Mesodermal cell (in vitro differentiated cells): ENCODE measurements around the gene GTF3A.

ENCODE experiments used
- H3K27ac ChIP-seq: 2 replicates; pipeline ENCODE4 v1.7.0; 2013; ENCODE audit warnings: mild to moderate bottlenecking, low read depth, low read length, moderate library complexity; ENCODE audit not compliant: severe bottlenecking
- H3K36me3 ChIP-seq: 2 replicates; pipeline ENCODE4 v1.7.1; 2013; ENCODE audit warnings: mild to moderate bottlenecking, low read length, moderate library complexity; ENCODE audit not compliant: control insufficient read depth, insufficient read depth
- H3K4me1 ChIP-seq: one replicate; pipeline ENCODE4 v1.7.1; 2013; ENCODE audit warnings: mild to moderate bottlenecking, low read length; ENCODE audit not compliant: insufficient read depth, control insufficient read depth, poor library complexity, severe bottlenecking
- H3K4me3 ChIP-seq: 2 replicates; pipeline ENCODE4 v1.7.0; 2013; ENCODE audit warnings: low read length, control low read depth, mild to moderate bottlenecking; ENCODE audit not compliant: insufficient read depth, poor library complexity, severe bottlenecking; ENCODE audit errors: extremely low read depth
- H3K9me3 ChIP-seq: 2 replicates; pipeline ENCODE4 v1.7.1; 2013; ENCODE audit warnings: mild to moderate bottlenecking, low read length, moderate library complexity; ENCODE audit not compliant: control insufficient read depth
- WGBS, 2 experiments: methylation state at CpG; one replicate each; pipeline ENCODE4 v1.1.5; 2013; ENCODE audit warnings: missing lambda C conversion rate in 2 of 2; ENCODE audit not compliant: insufficient coverage in 2 of 2; 5-methylcytosine and 5-hydroxymethylcytosine counted together

The GTF3A gene

DNA sequence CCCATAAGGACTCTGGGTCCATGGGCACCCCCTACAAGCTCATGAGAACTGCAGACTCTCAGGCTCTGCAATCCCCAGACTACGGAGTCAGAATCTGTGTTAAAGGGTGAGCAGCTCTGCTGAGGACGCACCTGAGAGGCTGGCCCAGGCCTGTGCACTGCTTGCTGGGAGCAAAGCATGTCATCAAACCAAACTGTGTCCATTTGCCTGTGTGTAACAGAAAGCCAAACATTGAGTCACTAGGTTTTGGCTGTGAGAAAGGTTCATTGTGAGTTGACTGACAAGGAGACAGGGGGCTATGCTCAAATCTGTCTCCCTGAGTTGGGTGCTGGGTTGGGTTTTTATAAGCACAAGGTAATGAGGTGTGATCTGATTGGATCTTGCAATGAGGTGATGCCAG, 48.0 kb downstream of the GTF3A start:
- no peaks in the 10 kb centered on the region for H3K4me1 ChIP-seq
- no peaks in the 10 kb centered on the region for H3K36me3 ChIP-seq
- no peak overlapping the region for H3K4me3 ChIP-seq
- H3K9me3 ChIP-seq = no peaks in the 10 kb centered on the region
- no peak overlapping the region for H3K27ac ChIP-seq
- 88% methylated on average over 2 of the region's 2 CpGs; no CpG with 5 or more reads in 1 of the 2 experiments for WGBS, 2 experiments

DNA sequence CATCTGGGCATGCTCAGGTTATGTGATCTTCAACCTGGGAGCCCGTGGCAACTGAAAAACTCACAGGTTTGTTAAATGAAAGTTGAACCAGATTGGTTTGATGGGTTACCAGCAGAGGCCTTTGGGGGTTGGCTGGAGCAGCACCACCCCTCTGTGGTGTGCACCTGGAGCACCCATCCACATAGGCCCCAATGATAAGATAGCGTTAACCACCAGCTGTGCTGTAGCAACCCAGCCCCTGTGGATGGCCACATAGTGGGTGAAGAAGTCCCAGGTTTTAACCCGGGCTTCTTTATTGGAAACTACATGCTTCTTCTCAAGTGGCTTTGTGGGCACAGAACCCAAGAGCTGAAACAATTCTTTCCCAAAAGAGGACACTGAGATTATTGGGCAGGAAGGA, 48.5 kb downstream of the GTF3A start:
- Histone ChIP-seq H3K4me1 (no peaks in the 10 kb centered on the region), H3K9me3 (no peaks in the 10 kb centered on the region), H3K27ac (no peak overlapping the region), H3K4me3 (no peak overlapping the region), H3K36me3 (no peaks in the 10 kb centered on the region)
- 100% methylated on average over 2 of the region's 3 CpGs; no CpG with 5 or more reads in 1 of the 2 experiments for WGBS, 2 experiments

DNA sequence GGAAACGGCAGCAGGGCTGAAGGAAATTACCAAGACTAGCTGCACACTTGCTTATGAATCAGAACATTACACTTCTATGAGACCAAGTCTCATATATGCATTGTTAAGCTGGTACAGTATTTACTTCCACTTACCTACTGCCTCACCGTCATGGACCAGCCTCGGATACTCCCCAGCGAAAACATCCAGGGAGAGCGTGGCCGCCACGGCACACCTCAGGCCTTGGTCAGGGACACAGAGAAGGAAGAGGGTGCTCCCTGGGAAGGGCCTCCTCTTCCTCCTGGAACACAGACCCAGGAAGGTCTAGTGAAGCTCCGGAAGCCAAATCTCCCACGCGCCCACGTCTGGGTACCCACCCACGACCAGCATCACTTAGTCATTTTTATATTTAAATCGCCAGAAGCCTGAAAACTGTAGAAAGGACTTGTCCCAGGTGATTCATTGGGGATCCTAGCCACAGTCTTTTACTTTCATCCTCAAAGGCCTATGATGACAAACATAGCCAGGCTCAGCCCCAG, 50.4 kb downstream of the GTF3A start:
- Histone ChIP-seq H3K4me1 (no peaks in the 10 kb centered on the region), H3K9me3 (no peaks in the 10 kb centered on the region), H3K27ac (no peak overlapping the region), H3K4me3 (no peak overlapping the region), H3K36me3 (no peaks in the 10 kb centered on the region)
- WGBS, 2 experiments = 93 to 100% methylated on average over 1 to 12 of the region's 13 CpGs

DNA sequence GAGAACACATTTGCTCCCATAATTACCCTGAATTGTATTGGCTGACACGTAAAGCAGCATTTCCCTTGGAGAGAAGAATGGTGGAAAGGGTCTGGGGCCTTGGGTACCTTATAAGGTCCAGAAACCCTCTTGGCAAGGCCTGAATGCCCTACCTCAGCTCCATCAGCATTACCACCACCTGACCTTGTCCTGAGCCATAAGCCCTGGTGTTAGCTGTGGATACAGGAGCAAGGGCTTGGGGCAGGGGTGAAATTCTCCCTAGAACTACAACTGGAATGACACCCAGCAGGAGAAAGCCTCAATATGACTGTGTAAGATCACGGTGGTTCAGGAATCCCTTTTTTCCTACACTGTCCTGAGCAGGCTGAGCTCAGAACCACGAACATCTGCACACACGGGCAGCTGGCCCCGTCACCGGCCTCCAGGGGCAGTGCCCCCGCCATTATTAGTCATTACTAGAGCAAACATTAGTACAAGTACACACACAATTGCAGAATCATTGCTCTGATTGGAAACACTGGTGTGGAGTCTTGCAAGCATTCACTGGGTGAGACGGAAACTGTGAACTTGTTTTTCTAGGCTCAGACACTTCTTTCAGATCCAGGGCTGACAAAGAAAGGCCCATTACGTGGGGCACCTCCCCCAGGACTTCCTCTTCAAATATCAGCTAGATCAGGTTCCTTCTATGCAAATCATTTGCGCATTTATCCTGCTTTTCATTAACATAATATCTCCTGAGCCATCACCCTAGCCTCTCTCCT, 52.7 kb downstream of the GTF3A start:
- 75 to 83% methylated on average over 8 to 9 of the region's 10 CpGs for WGBS, 2 experiments
- no peak overlapping the region for H3K4me3 ChIP-seq
- H3K36me3 ChIP-seq = no peaks in the 10 kb centered on the region
- no peaks in the 10 kb centered on the region for H3K9me3 ChIP-seq
- no peak overlapping the region for H3K27ac ChIP-seq
- H3K4me1 ChIP-seq = no peaks in the 10 kb centered on the region

- Histone ChIP-seq H3K9me3 (no peaks in the 10 kb centered on the region), H3K4me3 (no peak overlapping the region), H3K36me3 (no peaks in the 10 kb centered on the region), H3K4me1 (no peaks in the 10 kb centered on the region), H3K27ac (no peak overlapping the region)
- 12 to 14% methylated on average over 11 of the region's 11 CpGs for WGBS, 2 experiments
Observed at GRCh38 chr13:27481766-27482165, 57.3 kb downstream of the GTF3A start.

DNA sequence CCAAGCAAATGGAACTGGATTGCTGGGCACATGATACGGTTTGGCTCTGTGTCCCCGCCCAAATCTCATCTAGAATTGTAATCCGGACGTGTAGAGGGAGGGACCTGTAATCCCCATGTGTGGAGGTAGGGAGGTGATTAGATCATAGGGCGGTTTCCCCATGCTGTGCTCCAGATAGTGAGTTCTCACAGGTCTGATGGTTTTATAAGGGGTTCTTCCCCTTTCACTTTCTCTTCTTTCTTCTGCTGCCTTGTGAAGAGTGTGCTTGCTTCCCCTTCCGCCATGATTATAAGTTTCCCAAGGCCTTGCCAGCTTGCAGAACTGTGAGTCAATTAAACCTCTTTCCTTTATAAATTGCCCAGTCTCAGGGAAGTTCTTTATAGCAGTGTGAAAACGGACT, 58.6 kb downstream of the GTF3A start:
- Histone ChIP-seq H3K9me3 (no peaks in the 10 kb centered on the region), H3K4me3 (no peak overlapping the region), H3K36me3 (no peaks in the 10 kb centered on the region), H3K4me1 (no peaks in the 10 kb centered on the region), H3K27ac (no peak overlapping the region)
- WGBS, 2 experiments = 100% methylated on average over 1 of the region's 7 CpGs

GRCh38 chr13:27483421-27483820, 59.0 kb downstream of the GTF3A start:
- 88 to 91% methylated on average over 6 to 11 of the region's 11 CpGs for WGBS, 2 experiments

More at GRCh38 chr13:27483421-27483820, 59.0 kb downstream of the GTF3A start:
- Histone ChIP-seq H3K27ac (no peak overlapping the region), H3K36me3 (no peaks in the 10 kb centered on the region), H3K4me3 (no peak overlapping the region), H3K4me1 (no peaks in the 10 kb centered on the region), H3K9me3 (no peaks in the 10 kb centered on the region)
